Trophoblast cell (in vitro differentiated cells and primary cell): ENCODE data around the gene OSTF1.

Experiments used
- DNase-seq, 2 donors: peaks; one replicate each; pipeline ENCODE4 v3.0.0-alpha.2; 2016
- H2AFZ ChIP-seq: 2 replicates; pipeline ENCODE4 v1.6.1; 2013; ENCODE audit warnings: low read length, moderate library complexity, mild to moderate bottlenecking; ENCODE audit not compliant: insufficient read depth, poor library complexity
- H2AK5ac ChIP-seq: 2 replicates; pipeline ENCODE4 v1.6.1; 2013; ENCODE audit warnings: mild to moderate bottlenecking, low read length
- H2BK120ac ChIP-seq: 2 replicates; pipeline ENCODE4 v1.6.1; 2013; ENCODE audit warnings: low read length, mild to moderate bottlenecking, moderate library complexity; ENCODE audit not compliant: insufficient read depth, poor library complexity
- H2BK12ac ChIP-seq: 2 replicates; pipeline ENCODE4 v1.6.1; 2013; ENCODE audit warnings: mild to moderate bottlenecking, low read length, moderate library complexity
- H2BK5ac ChIP-seq: 2 replicates; pipeline ENCODE4 v1.6.1; 2013; ENCODE audit warnings: low read length, low read depth, moderate library complexity, mild to moderate bottlenecking; ENCODE audit not compliant: poor library complexity
- H3K14ac ChIP-seq: 2 replicates; pipeline ENCODE4 v1.6.1; 2013; ENCODE audit warnings: mild to moderate bottlenecking, low read length
- H3K18ac ChIP-seq: 2 replicates; pipeline ENCODE4 v1.6.1; 2013; ENCODE audit warnings: mild to moderate bottlenecking, low read length
- H3K23ac ChIP-seq: 2 replicates; pipeline ENCODE4 v1.6.1; 2013; ENCODE audit warnings: low read length
- H3K27ac ChIP-seq: 2 replicates; pipeline ENCODE4 v1.5.1; 2013; ENCODE audit warnings: low read depth, mild to moderate bottlenecking, inconsistent platforms, low read length, moderate library complexity
- H3K27me3 ChIP-seq: 2 replicates; pipeline ENCODE4 v1.6.1; 2013; ENCODE audit warnings: inconsistent platforms, mild to moderate bottlenecking, low read length, moderate library complexity; ENCODE audit not compliant: insufficient read depth
- H3K36me3 ChIP-seq, 2 experiments: 1 replicate in 1 of 2; 2 replicates in 1 of 2; pipeline ENCODE4 v1.6.1; 2013; ENCODE audit warnings: low read length in 2 of 2, mild to moderate bottlenecking in 2 of 2, moderate library complexity in 1 of 2; ENCODE audit not compliant: insufficient read depth in 2 of 2, control insufficient read depth in 1 of 2
- H3K4ac ChIP-seq: 2 replicates; pipeline ENCODE4 v1.6.1; 2013; ENCODE audit warnings: low read depth, mild to moderate bottlenecking, low read length, moderate library complexity
- H3K4me1 ChIP-seq, 2 experiments: 1 replicate in 1 of 2; 2 replicates in 1 of 2; pipeline ENCODE4 v1.6.1; 2013; ENCODE audit warnings: low read length in 2 of 2, mild to moderate bottlenecking in 2 of 2, moderate library complexity in 1 of 2; ENCODE audit not compliant: insufficient read depth in 2 of 2, control insufficient read depth in 1 of 2
- H3K4me2 ChIP-seq: 2 replicates; pipeline ENCODE4 v1.6.1; 2013; ENCODE audit warnings: inconsistent platforms, mild to moderate bottlenecking, low read length, moderate library complexity
- H3K4me3 ChIP-seq: 2 replicates; pipeline ENCODE4 v1.5.1; 2013; ENCODE audit warnings: mild to moderate bottlenecking, low read depth, low read length, inconsistent platforms
- H3K79me1 ChIP-seq: one replicate; pipeline ENCODE4 v1.6.1; 2013; ENCODE audit warnings: low read length
- H3K79me2 ChIP-seq: 2 replicates; pipeline ENCODE4 v1.6.1; 2013; ENCODE audit warnings: low read length, mild to moderate bottlenecking; ENCODE audit not compliant: control insufficient read depth, insufficient read depth, poor library complexity
- H3K9ac ChIP-seq: 2 replicates; pipeline ENCODE4 v1.6.1; 2013; ENCODE audit warnings: mild to moderate bottlenecking, low read length
- H3K9me3 ChIP-seq: 2 replicates; pipeline ENCODE4 v1.6.1; 2013; ENCODE audit warnings: low read depth, mild to moderate bottlenecking, control low read depth, inconsistent platforms, low read length; ENCODE audit not compliant: insufficient read depth
- H4K12ac ChIP-seq: 2 replicates; pipeline ENCODE4 v1.6.1; 2013; ENCODE audit warnings: low read depth, mild to moderate bottlenecking, low read length, moderate library complexity
- H4K8ac ChIP-seq: 2 replicates; pipeline ENCODE4 v1.6.1; 2013; ENCODE audit warnings: low read depth, mild to moderate bottlenecking, low read length, moderate library complexity
- H4K91ac ChIP-seq: one replicate; pipeline ENCODE4 v1.6.1; 2013; ENCODE audit warnings: low read depth, mild to moderate bottlenecking, low read length, moderate library complexity
- WGBS: extraction: QIAGEN DNeasy Blood & Tissue Kit; methylation state at CpG from one replicate; pipeline ENCODE4 v1.1.7; 2013; ENCODE audit warnings: missing lambda C conversion rate; ENCODE audit not compliant: insufficient read length, insufficient coverage; ENCODE audit errors: extremely low coverage; 5-methylcytosine and 5-hydroxymethylcytosine counted together

Gene OSTF1

DNA sequence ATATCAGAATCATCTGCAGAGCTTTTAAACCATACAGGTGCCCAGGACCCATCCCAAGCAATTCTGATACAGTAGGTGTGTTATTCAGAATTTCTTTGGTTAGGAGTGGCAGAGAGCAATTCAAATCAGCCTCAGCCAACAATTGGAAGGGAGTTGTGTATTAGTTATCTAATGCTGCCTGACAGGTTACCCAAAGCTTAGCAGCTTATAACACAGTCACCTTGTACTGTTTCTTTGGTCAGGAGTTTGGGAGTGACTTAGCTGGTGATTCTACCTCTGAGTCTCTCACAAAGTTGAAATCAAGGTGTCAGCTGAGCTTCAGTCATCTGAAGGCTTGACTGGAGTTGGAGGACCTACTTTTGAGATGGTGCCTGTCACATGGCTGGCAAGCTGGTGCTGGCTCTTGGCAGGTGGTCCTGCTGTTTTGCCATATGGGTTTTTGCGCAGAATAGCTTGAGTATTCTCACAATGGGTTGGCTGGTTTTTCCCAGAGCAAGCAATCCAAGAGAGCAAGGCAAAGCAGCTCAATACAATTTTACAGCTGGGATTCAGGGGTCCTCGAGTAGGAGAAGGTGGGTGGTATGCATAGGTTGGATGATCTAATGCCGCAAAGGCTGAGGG lies 41.5 kb upstream of the OSTF1 start:
- Histone ChIP-seq H3K4ac (no peak overlapping the region), H3K79me2 (no peaks in the 10 kb centered on the region), H3K18ac (no peak overlapping the region), H2AFZ (no peak overlapping the region), H2BK120ac (no peak overlapping the region), H3K14ac (no peak overlapping the region), H3K23ac (no peak overlapping the region), H3K27ac (no peak overlapping the region), H2AK5ac (no peak overlapping the region), H3K9me3 (no peaks in the 10 kb centered on the region), H2BK5ac (no peak overlapping the region), H3K79me1 (no peaks in the 10 kb centered on the region), H4K91ac (no peak overlapping the region), H3K4me3 (no peak overlapping the region), H3K27me3 (no peaks in the 10 kb centered on the region), H2BK12ac (no peak overlapping the region), H3K9ac (no peak overlapping the region), H3K4me2 (no peak overlapping the region), H4K12ac (no peak overlapping the region), H4K8ac (no peak overlapping the region), H3K4me1 (no peaks in the 10 kb centered on the region), H3K36me3 (no peaks in the 10 kb centered on the region)
- WGBS, result no CpG with 5 or more reads among the region's 3 CpGs
- DNase-seq, result no peak

DNA sequence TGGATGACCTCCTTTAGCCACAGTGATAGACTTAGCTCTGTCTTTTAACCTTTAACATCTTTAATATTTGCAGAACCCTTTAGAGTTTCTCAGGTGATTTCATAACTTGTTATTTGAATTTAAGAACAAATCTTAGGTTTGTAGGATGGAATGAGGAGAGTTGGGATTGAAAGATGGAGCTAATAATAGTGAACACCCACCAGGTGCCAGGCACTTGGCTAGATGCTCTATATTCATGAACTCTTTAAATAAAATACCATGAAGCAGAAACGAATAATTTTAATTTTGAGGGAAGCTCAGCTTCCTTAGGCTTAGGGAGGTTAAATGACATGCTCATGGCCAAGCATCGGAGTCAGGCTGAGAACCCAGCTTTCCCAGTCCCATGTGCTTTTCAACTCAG lies 40.8 kb upstream of the OSTF1 start:
- Histone ChIP-seq H2BK5ac (no peak overlapping the region), H3K14ac (no peak overlapping the region), H2AFZ (no peak overlapping the region)

GRCh38 chr9:75051285-75051684 lies 37.0 kb upstream of the OSTF1 start:
- Histone ChIP-seq H2AK5ac (no peak overlapping the region), H3K4ac (no peak overlapping the region)

More for the DNA sequence above, 40.8 kb upstream of the OSTF1 start:
- no peak overlapping the region for H3K18ac ChIP-seq
- H3K36me3 ChIP-seq, result no peaks in the 10 kb centered on the region
- no peak overlapping the region for H4K8ac ChIP-seq
- no peak overlapping the region for H2BK12ac ChIP-seq
- H2AK5ac ChIP-seq, result no peak overlapping the region
- H4K12ac ChIP-seq, result no peak overlapping the region
- no peak overlapping the region for H3K4ac ChIP-seq
- no peak overlapping the region for H3K4me3 ChIP-seq
- H3K4me2 ChIP-seq, result no peak overlapping the region
- H3K27me3 ChIP-seq, result no peaks in the 10 kb centered on the region
- no peak overlapping the region for H4K91ac ChIP-seq
- no peaks in the 10 kb centered on the region for H3K9me3 ChIP-seq
- WGBS, result no CpG with 5 or more reads among the region's 2 CpGs
- no peak overlapping the region for H3K27ac ChIP-seq
- DNase-seq, result no peak
- H3K79me1 ChIP-seq, result no peaks in the 10 kb centered on the region
- H3K23ac ChIP-seq, result no peak overlapping the region
- no peaks in the 10 kb centered on the region for H3K79me2 ChIP-seq
- H2BK120ac ChIP-seq, result no peak overlapping the region
- H3K4me1 ChIP-seq, result no peaks in the 10 kb centered on the region
- H3K9ac ChIP-seq, result no peak overlapping the region

DNA sequence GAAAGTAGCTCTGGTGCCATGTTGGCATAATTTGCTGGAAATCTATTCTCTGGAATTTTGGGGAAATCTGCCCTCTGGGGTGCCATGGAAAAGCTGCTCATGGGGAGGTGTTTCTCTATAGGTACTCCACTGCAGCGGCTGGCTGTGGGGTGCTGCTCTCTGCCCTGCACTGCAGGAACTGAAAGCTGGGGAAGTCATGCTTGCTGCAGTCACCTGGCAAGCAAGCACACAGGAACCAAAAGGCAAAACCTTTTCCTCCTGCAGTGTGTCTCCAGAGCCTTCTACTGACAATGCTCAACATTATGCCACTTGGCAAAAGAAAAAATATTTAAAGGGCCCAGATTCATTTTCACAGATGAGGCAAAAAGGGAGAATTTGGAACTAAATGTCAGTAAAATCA lies 34.4 kb upstream of the OSTF1 start:
- H3K4me1 ChIP-seq, result no peaks in the 10 kb centered on the region
- WGBS, result no CpG with 5 or more reads among the region's 1 CpG

More at GRCh38 chr9:75051285-75051684, 37.0 kb upstream of the OSTF1 start:
- Histone ChIP-seq H3K79me2 (no peaks in the 10 kb centered on the region), H2BK120ac (no peak overlapping the region), H2BK5ac (no peak overlapping the region), H4K91ac (no peak overlapping the region), H3K36me3 (no peaks in the 10 kb centered on the region), H3K18ac (no peak overlapping the region), H4K8ac (no peak overlapping the region), H2AFZ (no peak overlapping the region), H3K4me3 (no peak overlapping the region), H3K9ac (no peak overlapping the region), H3K4me1 (no peaks in the 10 kb centered on the region), H3K23ac (no peak overlapping the region), H3K79me1 (no peaks in the 10 kb centered on the region), H3K27me3 (no peaks in the 10 kb centered on the region), H3K14ac (no peak overlapping the region), H4K12ac (no peak overlapping the region), H3K27ac (no peak overlapping the region), H2BK12ac (no peak overlapping the region), H3K9me3 (peaks cover 2% of the 10 kb centered on the region), H3K4me2 (no peak overlapping the region)
- DNase-seq, result no peak

More for the DNA sequence above, 34.4 kb upstream of the OSTF1 start:
- H4K91ac ChIP-seq, result no peak overlapping the region
- H3K4ac ChIP-seq, result no peak overlapping the region
- H3K79me1 ChIP-seq, result no peaks in the 10 kb centered on the region
- no peak overlapping the region for H2BK5ac ChIP-seq
- no peak overlapping the region for H2BK120ac ChIP-seq
- no peak overlapping the region for H3K9ac ChIP-seq
- no peak overlapping the region for H3K23ac ChIP-seq
- no peak overlapping the region for H4K8ac ChIP-seq
- H2AFZ ChIP-seq, result no peak overlapping the region
- H3K14ac ChIP-seq, result no peak overlapping the region
- H3K4me2 ChIP-seq, result no peak overlapping the region
- H3K36me3 ChIP-seq, result no peaks in the 10 kb centered on the region
- H3K9me3 ChIP-seq, result peaks cover 4% of the 10 kb centered on the region
- H3K27me3 ChIP-seq, result no peaks in the 10 kb centered on the region
- no peak overlapping the region for H3K4me3 ChIP-seq
- DNase-seq, result no peak
- no peak overlapping the region for H3K18ac ChIP-seq
- H3K27ac ChIP-seq, result no peak overlapping the region
- no peak overlapping the region for H2AK5ac ChIP-seq
- H3K79me2 ChIP-seq, result no peaks in the 10 kb centered on the region
- H2BK12ac ChIP-seq, result no peak overlapping the region
- H4K12ac ChIP-seq, result no peak overlapping the region
